OCI-LY3 (cell line): ENCODE data around the gene UNC119B.

ENCODE experiments used
- H2AFZ ChIP-seq: fragments of 200-600, 300-600 bp; shearing (Covaris generic); 2 replicates; pipeline ENCODE4 v1.6.0; 2014; ENCODE audit warnings: antibody characterized with exemption, low read depth, low read length
- H3K27ac ChIP-seq: fragments of 200-600, 300-600 bp; sonication (generic); 2 replicates; pipeline ENCODE4 v1.5.1; 2014; ENCODE audit warnings: mild to moderate bottlenecking, low read length, moderate library complexity, mixed read lengths
- H3K27me3 ChIP-seq: fragments of 200-600, 300-600 bp; sonication (generic); 2 replicates; pipeline ENCODE4 v1.6.1; 2014; ENCODE audit warnings: low read depth, low read length, mixed read lengths
- H3K36me3 ChIP-seq: fragments of 200-600, 300-600 bp; sonication (generic); replicated peaks from 2 replicates; pipeline ENCODE3; 2014; ENCODE audit warnings: low read depth, low read length, mixed read lengths
- H3K4me1 ChIP-seq: fragments of 300-600, 200-600 bp; sonication (generic); 2 replicates; pipeline ENCODE4 v1.6.1; 2014; ENCODE audit warnings: low read length, mixed read lengths
- H3K4me2 ChIP-seq: fragments of 200-600, 300-600 bp; sonication (generic); 2 replicates; pipeline ENCODE4 v1.6.1; 2014; ENCODE audit warnings: low read length, mixed read lengths
- H3K4me3 ChIP-seq: fragments of 300-600, 200-600 bp; sonication (generic); 2 replicates; pipeline ENCODE4 v1.5.1; 2014; ENCODE audit warnings: antibody characterized with exemption, mild to moderate bottlenecking, low read length, moderate library complexity
- H3K79me2 ChIP-seq: fragments of 300-600, 200-600 bp; shearing (Covaris generic); 2 replicates; pipeline ENCODE4 v1.6.1; 2014; ENCODE audit warnings: mild to moderate bottlenecking, low read length, mixed read lengths
- H3K9ac ChIP-seq: fragments of 300-600, 200-600 bp; shearing (Covaris generic); 2 replicates; pipeline ENCODE4 v1.6.0; 2014; ENCODE audit warnings: mild to moderate bottlenecking, low read length, moderate library complexity
- H3K9me3 ChIP-seq: fragments of 200-600, 300-600 bp; shearing (Covaris generic); 2 replicates; pipeline ENCODE4 v1.6.1; 2014; ENCODE audit warnings: low read length, mixed read lengths; ENCODE audit not compliant: insufficient read depth
- H4K20me1 ChIP-seq: fragments of 200-600, 300-600 bp; sonication (generic); 2 replicates; pipeline ENCODE4 v1.6.1; 2016; ENCODE audit warnings: low read length, mixed read lengths; ENCODE audit not compliant: insufficient read depth
- EZH2phosphoT487 ChIP-seq: fragments of 200-600 bp; shearing (Covaris generic); IDR thresholded peaks from 2 replicates; pipeline ENCODE4 v1.6.1; 2018; ENCODE audit warnings: antibody characterized with exemption, mixed run types, low read depth
- TF ChIP-seq, protein P1 (sequence below): fragments of 200-600, 300-600 bp; sonication (generic); IDR thresholded peaks from 2 replicates; pipeline ENCODE4 v1.5.1; 2014; ENCODE audit warnings: antibody characterized with exemption, low read length, low read depth

UNC119B gene

DNA sequence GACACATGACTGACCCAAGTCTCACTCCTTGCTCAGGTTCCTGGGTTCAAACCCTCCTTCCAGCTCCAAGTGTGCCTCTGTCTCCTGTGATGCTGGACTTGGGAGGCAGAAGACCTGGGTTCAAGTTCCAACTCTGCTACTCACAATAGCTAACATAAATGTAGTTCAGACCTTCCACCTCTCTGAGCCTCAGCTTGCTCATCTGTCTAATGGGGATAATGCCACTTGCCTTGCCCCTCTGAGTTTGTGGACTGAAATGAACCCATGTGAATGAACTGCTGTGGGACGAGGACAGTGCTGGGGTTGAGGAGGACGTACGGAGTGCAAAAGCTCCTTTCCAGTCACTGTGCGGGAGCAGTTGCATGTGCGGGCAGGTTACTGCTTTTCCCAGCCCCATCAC, 56.3 kb downstream of the UNC119B start:
- Histone ChIP-seq H3K4me2 (no peak overlapping the region), H3K9ac (no peak overlapping the region), H3K79me2 (no peaks in the 10 kb centered on the region), H3K36me3 (peaks cover 40% of the 10 kb centered on the region), H3K9me3 (no peaks in the 10 kb centered on the region), H3K27ac (no peak overlapping the region), H3K4me3 (no peak overlapping the region), H3K27me3 (no peaks in the 10 kb centered on the region), H2AFZ (no peak overlapping the region), H4K20me1 (no peaks in the 10 kb centered on the region), H3K4me1 (peaks cover 16% of the 10 kb centered on the region)
- TF ChIP-seq, protein P1, sequence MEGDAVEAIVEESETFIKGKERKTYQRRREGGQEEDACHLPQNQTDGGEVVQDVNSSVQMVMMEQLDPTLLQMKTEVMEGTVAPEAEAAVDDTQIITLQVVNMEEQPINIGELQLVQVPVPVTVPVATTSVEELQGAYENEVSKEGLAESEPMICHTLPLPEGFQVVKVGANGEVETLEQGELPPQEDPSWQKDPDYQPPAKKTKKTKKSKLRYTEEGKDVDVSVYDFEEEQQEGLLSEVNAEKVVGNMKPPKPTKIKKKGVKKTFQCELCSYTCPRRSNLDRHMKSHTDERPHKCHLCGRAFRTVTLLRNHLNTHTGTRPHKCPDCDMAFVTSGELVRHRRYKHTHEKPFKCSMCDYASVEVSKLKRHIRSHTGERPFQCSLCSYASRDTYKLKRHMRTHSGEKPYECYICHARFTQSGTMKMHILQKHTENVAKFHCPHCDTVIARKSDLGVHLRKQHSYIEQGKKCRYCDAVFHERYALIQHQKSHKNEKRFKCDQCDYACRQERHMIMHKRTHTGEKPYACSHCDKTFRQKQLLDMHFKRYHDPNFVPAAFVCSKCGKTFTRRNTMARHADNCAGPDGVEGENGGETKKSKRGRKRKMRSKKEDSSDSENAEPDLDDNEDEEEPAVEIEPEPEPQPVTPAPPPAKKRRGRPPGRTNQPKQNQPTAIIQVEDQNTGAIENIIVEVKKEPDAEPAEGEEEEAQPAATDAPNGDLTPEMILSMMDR = no peak
- no peak for TF ChIP-seq EZH2phosphoT487

- Histone ChIP-seq H3K36me3 (peaks cover 38% of the 10 kb centered on the region), H3K9ac (no peak overlapping the region), H3K4me2 (no peak overlapping the region), H3K9me3 (no peaks in the 10 kb centered on the region), H2AFZ (no peak overlapping the region), H3K4me3 (no peak overlapping the region), H4K20me1 (no peaks in the 10 kb centered on the region), H3K27me3 (no peaks in the 10 kb centered on the region), H3K27ac (no peak overlapping the region), H3K79me2 (no peaks in the 10 kb centered on the region), H3K4me1 (peaks cover 16% of the 10 kb centered on the region)
- TF ChIP-seq, protein P1 = 0 out of 2 replicates have a peak, but pooled peaks have one; percentile 18
- TF ChIP-seq EZH2phosphoT487 = no peak
Observed at GRCh38 chr12:120767071-120768024, 57.1 kb downstream of the UNC119B start.

- no peak overlapping the region for H3K27ac ChIP-seq
- TF ChIP-seq, protein P1 = no peak
- TF ChIP-seq EZH2phosphoT487 = no peak
- H3K4me3 ChIP-seq = no peak overlapping the region
- no peaks in the 10 kb centered on the region for H3K9me3 ChIP-seq
- peaks cover 23% of the 10 kb centered on the region for H3K4me1 ChIP-seq
- H2AFZ ChIP-seq = no peak overlapping the region
- H3K36me3 ChIP-seq = peaks cover 27% of the 10 kb centered on the region
- no peak overlapping the region for H3K4me2 ChIP-seq
- no peak overlapping the region for H3K9ac ChIP-seq
- no peaks in the 10 kb centered on the region for H3K79me2 ChIP-seq
- H4K20me1 ChIP-seq = no peaks in the 10 kb centered on the region
- H3K27me3 ChIP-seq = no peaks in the 10 kb centered on the region
Observed at GRCh38 chr12:120771097-120771496, 60.8 kb downstream of the UNC119B start.
